Measurements from ENCODE around the gene ACOXL. TPM values are rescaled to one million over a fixed set of nuclear protein-coding genes. Genes with fewer than 3 reads are reported as not detected.

ACOXL gene
- total RNA-seq, 1 donor, result not detected

GRCh38 chr2:111095434-111095833, 363.1 kb downstream of the ACOXL start:
- DNase-seq (ENCODE audit: insufficient read length, low spot score, missing footprints), result no peak
- H3K27me3 ChIP-seq (ENCODE audit: insufficient read depth, low read length), result peaks cover 65% of the 10 kb centered on the region

GRCh38 chr2:111099402-111099801, 367.0 kb downstream of the ACOXL start:
- Histone ChIP-seq H3K4me3 (ENCODE audit: insufficient read depth, low read length) (no peak overlapping the region), H3K4me1 (ENCODE audit: insufficient read depth, low read length) (no peaks in the 10 kb centered on the region), H3K79me2 (ENCODE audit: insufficient read depth, low read length) (no peaks in the 10 kb centered on the region), H4K20me1 (ENCODE audit: insufficient read depth, low read length) (no peaks in the 10 kb centered on the region), H3K27me3 (ENCODE audit: insufficient read depth, low read length) (peaks cover 35% of the 10 kb centered on the region), H3K4me2 (ENCODE audit: insufficient read depth, low read length) (no peak overlapping the region), H3K27ac (ENCODE audit: low read depth, low read length) (no peak overlapping the region), H3K9me3 (ENCODE audit: low read depth, low read length) (no peaks in the 10 kb centered on the region), H3K36me3 (ENCODE audit: insufficient read depth, low read length) (no peaks in the 10 kb centered on the region), H2AFZ (ENCODE audit: low read length) (no peak overlapping the region)
- no peak for TF ChIP-seq CTCF (IDR thresholded peaks at IDR 0.05; ENCODE audit: extremely low read depth, low read depth, low read length)
- DNase-seq (ENCODE audit: insufficient read length, low spot score, missing footprints), result no peak

More at GRCh38 chr2:111095434-111095833, 363.1 kb downstream of the ACOXL start:
- Histone ChIP-seq H3K9me3 (ENCODE audit: low read depth, low read length) (no peaks in the 10 kb centered on the region), H4K20me1 (ENCODE audit: insufficient read depth, low read length) (no peaks in the 10 kb centered on the region), H3K4me3 (ENCODE audit: insufficient read depth, low read length) (no peak overlapping the region), H3K4me1 (ENCODE audit: insufficient read depth, low read length) (no peaks in the 10 kb centered on the region), H3K27ac (ENCODE audit: low read depth, low read length) (no peak overlapping the region), H3K36me3 (ENCODE audit: insufficient read depth, low read length) (no peaks in the 10 kb centered on the region), H3K4me2 (ENCODE audit: insufficient read depth, low read length) (no peak overlapping the region), H3K79me2 (ENCODE audit: insufficient read depth, low read length) (no peaks in the 10 kb centered on the region), H2AFZ (ENCODE audit: low read length) (no peak overlapping the region)
- no peak for TF ChIP-seq CTCF (IDR thresholded peaks at IDR 0.05; ENCODE audit: extremely low read depth, low read depth, low read length)

GRCh38 chr2:111100087-111100764, 367.9 kb downstream of the ACOXL start:
- H3K4me2 ChIP-seq (ENCODE audit: insufficient read depth, low read length), result no peak overlapping the region
- H3K9me3 ChIP-seq (ENCODE audit: low read depth, low read length), result no peaks in the 10 kb centered on the region
- H3K4me3 ChIP-seq (ENCODE audit: insufficient read depth, low read length), result no peak overlapping the region
- no peaks in the 10 kb centered on the region for H4K20me1 ChIP-seq (ENCODE audit: insufficient read depth, low read length)
- no peaks in the 10 kb centered on the region for H3K36me3 ChIP-seq (ENCODE audit: insufficient read depth, low read length)
- H3K27ac ChIP-seq (ENCODE audit: low read depth, low read length), result no peak overlapping the region
- no peak for TF ChIP-seq CTCF (IDR thresholded peaks at IDR 0.05; ENCODE audit: extremely low read depth, low read depth, low read length)
- H3K27me3 ChIP-seq (ENCODE audit: insufficient read depth, low read length), result peaks cover 41% of the 10 kb centered on the region
- DNase-seq (ENCODE audit: insufficient read length, low spot score, missing footprints), result no peak
- H3K4me1 ChIP-seq (ENCODE audit: insufficient read depth, low read length), result no peaks in the 10 kb centered on the region
- H2AFZ ChIP-seq (ENCODE audit: low read length), result no peak overlapping the region
- no peaks in the 10 kb centered on the region for H3K79me2 ChIP-seq (ENCODE audit: insufficient read depth, low read length)

- Histone ChIP-seq H3K4me3 (ENCODE audit: insufficient read depth, low read length) (no peak overlapping the region), H3K4me1 (ENCODE audit: insufficient read depth, low read length) (no peaks in the 10 kb centered on the region), H3K27me3 (ENCODE audit: insufficient read depth, low read length) (peaks cover 41% of the 10 kb centered on the region), H2AFZ (ENCODE audit: low read length) (no peak overlapping the region), H4K20me1 (ENCODE audit: insufficient read depth, low read length) (no peaks in the 10 kb centered on the region), H3K36me3 (ENCODE audit: insufficient read depth, low read length) (no peaks in the 10 kb centered on the region), H3K79me2 (ENCODE audit: insufficient read depth, low read length) (no peaks in the 10 kb centered on the region), H3K9me3 (ENCODE audit: low read depth, low read length) (no peaks in the 10 kb centered on the region), H3K27ac (ENCODE audit: low read depth, low read length) (no peak overlapping the region), H3K4me2 (ENCODE audit: insufficient read depth, low read length) (no peak overlapping the region)
- DNase-seq (ENCODE audit: insufficient read length, low spot score, missing footprints), result no peak
- no peak for TF ChIP-seq CTCF (IDR thresholded peaks at IDR 0.05; ENCODE audit: extremely low read depth, low read depth, low read length)
Observed at GRCh38 chr2:111100765-111101162, 368.4 kb downstream of the ACOXL start.
